ENCODE measurements around the gene ENG. TPM values are rescaled to one million over a fixed set of nuclear protein-coding genes. Genes with fewer than 3 reads are reported as not detected.

The ENG gene
- total RNA-seq, 1 experiment from 2014 or later = 29.9 TPM

- peak; percentile 82 for DNase-seq (ENCODE audit: low spot score)
- BruUV-seq (replicated peaks) = no TSS peak
- CTCF ChIA-PET = interaction anchor here (0.5 to 2.3 kb wide), 7 partner anchors 13 to 1606 kb away, joined by 3 to 8 read pairs (median 7); partner anchors contain the start of genes ENG and TOR2A
- no peaks in the 10 kb centered on the region for H3K27me3 ChIP-seq (replicated peaks; ENCODE audit: insufficient read depth, low read depth, low read length, poor library complexity)
- POLR2A ChIA-PET (ENCODE audit: low non-redundant PET) = interaction anchor here (1.6 kb wide), 1 partner anchor 13 kb away, joined by 12 read pairs; no protein-coding TSS in a partner anchor
- H3K27ac ChIP-seq (ENCODE audit: low read depth, low read length, poor library complexity, severe bottlenecking) = no peak overlapping the region
- intact Hi-C loops (cut with micrococcal nuclease; ENCODE audit: unreplicated experiment) = loop anchor here (2.0 to 5.0 kb wide), 2 partner anchors 82 to 135 kb away; partner anchors contain the start of genes CDK9 and TOR2A
- H3K9me3 ChIP-seq (ENCODE audit: low read depth, low read length, poor library complexity, severe bottlenecking) = no peaks in the 10 kb centered on the region
- H3K4me3 ChIP-seq (ENCODE audit: low read depth, low read length, poor library complexity, severe bottlenecking) = no peak overlapping the region
- no peaks in the 10 kb centered on the region for H3K36me3 ChIP-seq (ENCODE audit: insufficient read depth, low read length, poor library complexity, severe bottlenecking)
- H3K4me1 ChIP-seq (ENCODE audit: insufficient read depth, low read length, poor library complexity, severe bottlenecking) = no peaks in the 10 kb centered on the region
- TF ChIP-seq CTCF (conservative IDR thresholded peaks at IDR 0.05; ENCODE audit: low read depth, low read length) (peak; percentile 94), EZH2 (IDR thresholded peaks at IDR 0.05; ENCODE audit: borderline replicate concordance, low read depth, low read length, poor library complexity, severe bottlenecking) (no peak)
Observed at GRCh38 chr9:127869310-127870152, 15.1 kb upstream of the ENG start.

- no peak for DNase-seq (ENCODE audit: low spot score)
- H3K27me3 ChIP-seq (replicated peaks; ENCODE audit: insufficient read depth, low read depth, low read length, poor library complexity) = no peaks in the 10 kb centered on the region
- ChIA-PET CTCF (interaction anchor here (0.5 to 2.3 kb wide), 3 partner anchors 14 to 364 kb away, joined by 5 to 7 read pairs (median 7); partner anchors contain the start of genes ENG and TOR2A), POLR2A (ENCODE audit: low non-redundant PET) (no interaction called here)
- no peak overlapping the region for H3K4me3 ChIP-seq (ENCODE audit: low read depth, low read length, poor library complexity, severe bottlenecking)
- H3K9me3 ChIP-seq (ENCODE audit: low read depth, low read length, poor library complexity, severe bottlenecking) = no peaks in the 10 kb centered on the region
- H3K27ac ChIP-seq (ENCODE audit: low read depth, low read length, poor library complexity, severe bottlenecking) = no peak overlapping the region
- BruUV-seq (replicated peaks) = no TSS peak
- H3K4me1 ChIP-seq (ENCODE audit: insufficient read depth, low read length, poor library complexity, severe bottlenecking) = no peaks in the 10 kb centered on the region
- TF ChIP-seq CTCF (conservative IDR thresholded peaks at IDR 0.05; ENCODE audit: low read depth, low read length) (no peak), EZH2 (IDR thresholded peaks at IDR 0.05; ENCODE audit: borderline replicate concordance, low read depth, low read length, poor library complexity, severe bottlenecking) (no peak)
- H3K36me3 ChIP-seq (ENCODE audit: insufficient read depth, low read length, poor library complexity, severe bottlenecking) = no peaks in the 10 kb centered on the region
- intact Hi-C loops (cut with micrococcal nuclease; ENCODE audit: unreplicated experiment) = loop anchor here (5.0 kb wide), 1 partner anchor 81 kb away; the partner anchor contains the start of gene CDK9
Observed at GRCh38 chr9:127868278-127868902, 13.9 kb upstream of the ENG start.

- no TSS peak for BruUV-seq (replicated peaks)
- TF ChIP-seq EZH2 (IDR thresholded peaks at IDR 0.05; ENCODE audit: borderline replicate concordance, low read depth, low read length, poor library complexity, severe bottlenecking) = no peak
- no peak for TF ChIP-seq CTCF (conservative IDR thresholded peaks at IDR 0.05; ENCODE audit: low read depth, low read length)
- Histone ChIP-seq H3K27ac (ENCODE audit: low read depth, low read length, poor library complexity, severe bottlenecking) (no peak overlapping the region), H3K9me3 (ENCODE audit: low read depth, low read length, poor library complexity, severe bottlenecking) (no peaks in the 10 kb centered on the region), H3K4me3 (ENCODE audit: low read depth, low read length, poor library complexity, severe bottlenecking) (no peak overlapping the region), H3K27me3 (replicated peaks; ENCODE audit: insufficient read depth, low read depth, low read length, poor library complexity) (no peaks in the 10 kb centered on the region), H3K36me3 (ENCODE audit: insufficient read depth, low read length, poor library complexity, severe bottlenecking) (no peaks in the 10 kb centered on the region), H3K4me1 (ENCODE audit: insufficient read depth, low read length, poor library complexity, severe bottlenecking) (no peaks in the 10 kb centered on the region)
- intact Hi-C loops (cut with micrococcal nuclease; ENCODE audit: unreplicated experiment) = loop anchor here (5.0 kb wide), 1 partner anchor 80 kb away; the partner anchor contains the start of gene CDK9
- DNase-seq (ENCODE audit: low spot score) = no peak
- CTCF ChIA-PET = interaction anchor here (0.5 kb wide), 1 partner anchor 363 kb away, joined by 5 read pairs; no protein-coding TSS in a partner anchor
- POLR2A ChIA-PET (ENCODE audit: low non-redundant PET) = no interaction called here
Observed at GRCh38 chr9:127867356-127868277, 13.2 kb upstream of the ENG start.

Measured in A673 (cell line).